GM21723 (cell line): ENCODE measurements around the gene MIS12.

Experiments
- ATAC-seq: cut with Tn5 transposase; IDR thresholded peaks from one replicate; pipeline ENCODE4 v1.9.1; 2021; ENCODE audit warnings: mild to moderate bottlenecking, moderate library complexity; ENCODE audit not compliant: unreplicated experiment

Gene MIS12

DNA sequence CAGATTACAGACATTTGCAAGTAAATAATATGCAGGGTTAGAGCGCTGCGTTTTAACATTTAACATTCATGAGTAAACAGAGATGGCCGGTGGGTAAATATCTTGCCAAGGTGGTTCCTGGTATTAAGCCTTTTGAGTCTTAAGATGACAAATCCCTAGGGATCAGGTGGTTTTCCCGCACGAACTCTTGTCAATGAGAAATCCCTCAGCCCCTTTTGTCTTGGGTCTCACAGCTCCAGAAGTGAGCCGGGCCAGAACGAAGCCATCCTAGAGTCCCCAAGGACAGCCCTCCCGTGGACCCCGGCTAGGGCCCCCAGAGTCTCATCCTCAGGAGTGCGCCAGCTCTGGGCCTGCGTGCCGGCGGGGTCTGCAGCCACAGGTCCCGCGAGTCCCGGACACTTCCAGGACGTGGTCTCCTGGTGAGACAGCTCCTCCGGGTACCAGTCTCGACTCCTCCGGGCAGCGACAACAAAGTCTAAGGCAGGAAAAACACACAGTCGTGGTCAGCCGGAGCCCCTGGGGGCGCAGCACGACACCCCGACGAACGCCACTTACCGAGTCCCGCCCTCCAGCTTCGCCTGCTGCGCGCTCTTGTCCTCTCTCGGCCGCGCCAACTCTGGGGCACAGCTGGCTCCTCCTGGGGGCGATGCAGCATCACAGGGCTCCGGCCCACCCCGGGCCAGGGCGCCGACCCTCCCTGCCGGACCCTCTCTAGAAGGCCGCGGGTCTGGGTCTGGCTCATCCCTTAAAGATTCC, 13.3 kb downstream of the MIS12 start:
- ATAC-seq, result no peak

DNA sequence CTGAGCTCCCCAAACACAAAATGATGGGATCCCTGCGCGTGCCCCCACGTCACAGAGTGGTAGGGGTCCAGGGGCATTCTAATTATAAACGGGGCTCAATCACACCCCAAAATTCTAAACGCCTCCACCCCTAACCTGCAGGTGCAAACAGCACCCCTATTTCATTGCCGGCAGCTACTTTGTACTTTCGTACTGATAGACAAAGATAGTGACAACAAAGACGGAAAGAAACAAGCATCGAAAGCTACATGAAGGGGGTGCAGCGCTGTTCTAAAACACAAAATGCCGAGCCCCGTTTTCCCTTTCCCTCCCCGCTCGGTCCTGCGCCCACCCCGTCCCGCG, 13.9 kb downstream of the MIS12 start:
- ATAC-seq, result no peak

DNA sequence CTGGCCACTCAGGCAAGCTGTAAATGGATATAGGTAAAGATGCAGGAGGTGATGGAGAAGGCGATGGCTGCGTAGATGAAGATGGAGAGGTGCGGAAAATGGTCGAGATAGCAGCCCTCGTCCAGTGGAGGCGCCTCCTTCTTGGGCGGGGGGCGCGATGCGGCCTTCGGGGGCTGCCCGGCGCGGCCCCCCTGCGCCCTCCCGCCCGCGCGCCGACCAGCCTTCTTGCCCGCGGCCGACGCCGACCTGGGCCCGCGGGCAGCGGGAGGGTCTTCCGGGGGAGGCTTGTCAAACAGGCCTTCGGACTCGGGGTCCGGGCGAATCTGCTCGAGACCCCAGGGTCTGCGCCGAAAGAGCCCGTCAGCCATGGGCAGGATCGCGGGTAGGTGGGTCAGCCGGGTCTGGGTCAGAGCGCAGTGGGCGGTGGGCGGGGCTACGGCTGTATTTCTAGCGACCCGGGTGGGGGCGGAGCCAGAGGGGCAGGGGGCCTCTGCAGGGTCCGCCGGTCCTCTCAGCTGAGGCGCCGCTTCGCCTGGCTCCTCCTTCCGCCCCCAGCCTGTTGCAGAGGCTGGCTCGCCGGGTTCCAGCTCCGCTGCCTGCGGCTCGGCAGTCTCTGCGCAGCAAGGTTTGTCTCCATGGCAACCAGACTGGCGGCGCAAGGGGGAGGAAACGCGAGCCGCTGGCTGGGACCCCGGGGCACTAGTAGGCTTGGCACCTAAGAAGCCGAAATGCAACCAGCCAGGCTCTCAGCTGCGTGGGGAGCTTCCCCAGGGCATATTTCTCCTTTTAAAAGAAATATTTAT, 14.4 kb downstream of the MIS12 start:
- ATAC-seq, result no peak

DNA sequence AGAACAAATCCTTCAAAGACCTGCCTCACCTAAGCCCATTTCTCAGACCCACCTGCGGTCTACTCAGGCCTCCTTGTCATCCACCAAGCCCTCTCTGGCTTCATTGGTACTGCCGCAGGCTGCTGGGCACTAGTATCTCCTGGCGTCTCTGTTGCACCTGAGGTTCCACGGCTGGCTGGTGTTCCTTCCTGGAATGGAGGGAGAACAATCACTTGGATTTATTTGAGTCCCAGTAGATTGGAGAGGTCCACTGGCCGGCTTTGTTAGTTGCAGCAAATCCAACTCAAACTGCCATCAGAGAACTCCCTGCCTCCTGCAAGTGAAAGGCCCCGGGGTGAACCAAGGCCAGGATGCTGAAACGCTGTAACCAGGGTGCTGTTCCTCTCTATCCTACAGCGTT, 15.3 kb downstream of the MIS12 start:
- ATAC-seq, result no peak

DNA sequence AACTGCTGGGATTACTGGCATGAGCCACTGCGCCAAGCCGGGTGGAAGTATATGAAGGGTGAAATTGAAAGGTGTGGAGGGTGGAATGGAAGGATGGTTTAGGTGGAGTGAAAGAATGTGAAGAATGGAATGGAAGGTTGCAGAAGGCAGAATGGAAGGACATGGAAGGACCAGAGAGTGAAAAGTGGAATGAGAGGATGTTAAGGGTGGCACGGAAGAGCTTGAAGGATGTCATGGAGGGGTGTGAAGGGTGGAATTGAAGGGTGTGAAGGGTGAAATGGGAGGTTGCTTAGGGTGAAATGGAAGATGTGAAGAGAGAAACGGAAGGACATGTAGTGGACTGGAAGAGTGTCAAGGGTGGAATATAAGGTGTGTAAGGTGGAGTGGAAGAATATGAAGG, 16.2 kb downstream of the MIS12 start:
- ATAC-seq, result no peak

DNA sequence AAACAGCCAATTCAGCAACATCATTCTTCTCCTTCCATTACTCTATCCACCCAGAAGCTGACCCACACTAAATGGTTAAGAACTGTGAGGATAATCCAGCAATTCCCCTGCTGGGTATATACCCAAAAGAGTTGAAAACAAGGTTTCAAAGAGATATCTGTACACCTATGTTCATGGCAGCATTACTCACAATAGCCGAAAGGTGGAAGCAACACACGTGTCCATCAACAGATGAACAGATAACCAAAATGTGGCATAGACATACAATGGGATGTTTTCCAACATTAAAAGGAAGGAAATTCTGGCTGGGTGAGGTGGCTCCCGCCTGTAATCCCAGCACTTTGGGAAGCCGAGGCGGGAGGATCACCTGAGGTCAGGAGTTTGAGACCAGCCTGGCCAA, 19.9 kb downstream of the MIS12 start:
- ATAC-seq, result no peak

DNA sequence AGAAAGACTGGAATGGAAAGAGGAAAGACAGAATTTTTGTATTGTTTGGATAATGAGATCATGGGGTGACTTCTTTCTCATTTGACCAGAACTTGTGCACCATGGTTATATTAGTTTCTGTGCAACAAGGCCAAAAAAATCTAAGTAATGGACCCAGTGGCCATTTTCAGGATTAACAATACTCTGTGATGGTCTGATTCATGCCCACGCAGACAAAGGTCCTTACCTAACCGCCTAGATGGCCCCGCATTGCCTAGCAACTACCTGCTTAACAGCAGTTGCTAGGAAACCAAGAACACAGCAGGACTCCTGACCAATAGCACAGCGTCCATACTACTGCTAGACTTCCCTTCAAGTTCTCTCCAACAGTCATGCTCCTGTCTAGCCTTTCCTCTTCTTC, 22.4 kb downstream of the MIS12 start:
- ATAC-seq, result no peak

DNA sequence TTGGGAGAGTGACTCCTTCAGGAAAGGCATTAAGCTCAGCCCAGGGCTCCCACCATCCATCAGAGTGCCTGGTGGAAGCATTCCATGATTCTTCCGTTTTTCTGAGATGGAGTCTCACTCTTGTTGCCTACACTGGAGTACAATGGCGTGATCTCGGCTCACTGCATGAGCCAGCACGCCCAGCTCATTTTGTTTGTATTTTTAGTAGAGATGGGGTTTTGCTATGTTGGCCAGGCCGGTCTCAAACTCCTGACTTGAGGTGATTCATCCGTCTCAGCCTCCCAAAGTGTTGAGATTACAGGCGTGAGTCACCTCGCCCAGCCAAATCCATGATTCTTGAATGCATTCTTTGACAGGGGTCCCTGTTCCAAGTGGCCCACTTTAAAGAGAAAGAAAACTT, 23.1 kb downstream of the MIS12 start:
- ATAC-seq, result no peak

DNA sequence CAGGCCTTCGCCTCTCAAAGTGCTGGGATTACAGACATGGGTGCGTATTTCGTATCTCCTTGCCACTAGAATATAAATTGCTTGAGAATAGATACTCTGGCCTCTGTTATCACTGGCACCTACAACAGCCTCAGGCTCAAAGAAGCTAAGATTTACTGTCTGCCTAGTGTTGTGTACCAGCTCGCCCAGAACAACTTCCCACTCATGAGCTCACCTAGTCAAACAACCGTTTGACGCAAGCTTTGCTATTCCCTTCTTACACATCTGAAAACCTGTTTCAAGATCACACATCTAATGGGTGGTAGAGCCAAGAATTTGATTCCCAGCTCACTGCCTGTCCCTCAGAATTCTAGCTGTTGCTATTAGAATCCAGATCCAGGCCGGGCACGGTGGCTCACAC, 24.4 kb downstream of the MIS12 start:
- ATAC-seq, result no peak

DNA sequence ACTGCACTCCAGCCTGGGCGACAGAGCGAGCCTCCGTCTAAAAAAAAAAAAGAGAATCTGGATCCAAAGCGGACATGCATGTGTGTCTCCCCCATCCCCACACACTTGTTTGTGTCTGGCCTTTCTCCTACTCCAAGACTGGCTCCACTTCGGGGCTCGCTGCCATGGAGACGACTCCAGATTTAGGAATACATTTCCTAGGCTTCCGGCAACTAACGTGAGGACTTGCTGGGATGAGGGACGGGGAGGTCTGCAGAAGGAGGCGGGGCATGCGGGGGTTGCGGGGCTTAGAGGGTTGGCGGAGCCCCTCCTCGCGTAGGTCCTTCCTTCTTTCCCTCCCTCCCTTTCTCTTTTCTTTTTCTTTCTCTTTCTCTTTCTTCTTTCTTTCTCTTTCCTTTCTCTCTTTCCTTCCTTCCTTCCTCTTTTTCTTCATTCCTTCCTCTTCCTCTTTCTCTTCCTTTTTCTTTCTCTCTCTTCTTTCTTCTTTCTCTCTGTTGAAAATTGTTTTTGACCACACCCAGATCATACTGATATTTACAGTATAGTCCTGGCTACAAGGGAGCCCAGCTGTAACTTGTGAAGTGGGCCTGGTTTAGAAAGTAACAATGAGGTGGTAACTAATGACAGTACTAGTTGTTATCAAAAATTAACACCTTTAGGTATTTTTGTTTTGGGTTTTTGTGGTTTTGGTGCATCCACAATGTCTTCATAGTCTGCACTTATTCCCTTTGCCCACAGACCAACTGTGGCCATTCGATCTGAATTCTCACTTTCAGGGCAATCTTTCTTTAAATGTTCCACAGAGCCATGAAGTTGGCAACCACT, 25.2 kb downstream of the MIS12 start:
- no peak for ATAC-seq

DNA sequence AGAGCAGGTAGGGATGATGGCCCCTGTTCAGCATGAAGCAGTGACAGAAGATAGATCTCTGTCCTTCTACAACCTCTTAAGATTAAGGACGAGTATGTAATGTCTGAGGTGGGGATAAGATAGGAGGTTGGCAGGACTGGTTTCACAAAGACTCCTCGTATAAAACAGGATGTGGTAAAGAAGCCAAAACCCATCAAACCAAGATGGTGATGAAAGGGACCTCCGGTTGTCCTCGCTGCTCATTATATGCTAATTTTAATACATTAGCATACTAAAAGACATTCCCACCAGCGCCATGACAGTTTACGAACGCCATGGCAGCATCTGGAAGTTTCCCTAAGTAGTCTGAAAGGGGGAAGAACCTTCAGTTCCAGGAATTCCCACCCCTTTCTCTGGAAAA, 27.3 kb downstream of the MIS12 start:
- ATAC-seq, result no peak

DNA sequence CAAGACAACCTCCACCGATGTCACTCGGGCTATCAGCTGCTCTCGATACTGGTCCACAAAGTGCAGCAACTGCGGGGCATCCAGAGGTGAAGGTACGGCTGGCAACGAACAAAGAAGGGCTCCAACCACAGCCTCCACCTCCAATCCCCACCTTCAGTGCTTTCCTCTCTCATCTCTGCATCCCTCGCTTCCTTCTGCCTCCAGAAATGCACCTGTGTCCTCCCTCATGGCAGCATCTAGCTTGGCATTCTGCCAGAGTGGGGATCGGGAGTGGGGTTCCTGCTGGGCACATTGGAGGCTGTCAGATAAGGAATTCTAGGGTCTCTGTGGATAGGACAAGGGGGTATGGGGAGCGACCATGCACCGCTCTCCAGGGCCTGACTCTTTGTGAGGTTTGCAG, 28.6 kb downstream of the MIS12 start:
- no peak for ATAC-seq

DNA sequence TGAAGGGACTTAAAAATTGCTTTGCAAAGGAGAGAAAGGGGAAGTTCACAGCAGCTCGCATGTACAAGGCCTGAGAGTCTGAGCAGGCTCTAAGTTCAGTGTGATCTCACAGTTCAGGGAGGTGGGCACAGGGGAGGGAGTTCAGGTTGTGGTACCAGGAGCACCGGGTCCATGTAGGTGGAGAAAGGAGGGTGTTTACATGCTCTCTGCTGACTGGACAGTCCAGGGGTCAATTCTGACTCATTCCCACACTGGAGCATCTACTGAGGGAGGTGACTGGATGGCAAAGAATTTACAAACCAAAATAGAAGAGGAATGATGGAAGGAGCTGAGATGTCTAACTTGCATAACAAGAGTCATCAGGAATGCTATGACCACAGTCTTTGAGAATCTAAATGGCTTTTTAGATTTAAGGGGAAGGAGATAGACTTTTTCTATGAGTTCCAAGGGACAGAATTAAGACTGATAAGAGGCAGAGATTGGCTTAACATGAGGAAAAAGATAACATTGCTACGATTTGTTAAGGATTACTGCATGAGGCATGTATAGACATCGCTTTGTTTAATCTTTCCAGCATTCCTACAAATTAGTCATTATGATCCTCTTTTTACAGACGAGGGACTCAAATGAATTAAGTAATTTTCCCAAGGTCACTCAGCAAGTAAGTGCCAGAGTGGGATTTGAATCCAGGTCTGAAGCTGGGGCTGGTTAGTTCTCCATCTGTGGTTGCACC, 29.9 kb downstream of the MIS12 start:
- no peak for ATAC-seq

DNA sequence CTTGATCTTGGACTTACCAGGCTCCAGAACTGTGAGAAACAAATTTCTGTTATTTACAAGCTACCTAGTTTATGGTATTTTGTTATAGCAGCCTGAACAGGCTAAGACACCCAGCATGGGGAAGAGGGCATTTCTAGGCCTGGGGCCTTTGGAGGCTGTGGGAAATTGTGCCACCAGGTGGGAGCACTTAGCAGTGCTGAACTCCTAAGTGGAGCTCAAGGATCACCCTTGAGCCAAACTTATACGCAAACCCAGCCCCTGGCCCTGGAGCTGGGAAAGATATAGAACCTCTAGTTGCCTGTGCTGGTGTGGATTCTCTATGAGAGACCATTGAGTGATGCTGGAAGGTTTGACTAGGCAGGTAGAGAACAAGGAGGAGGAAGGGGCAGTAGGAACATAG, 36.1 kb downstream of the MIS12 start:
- ATAC-seq, result no peak

DNA sequence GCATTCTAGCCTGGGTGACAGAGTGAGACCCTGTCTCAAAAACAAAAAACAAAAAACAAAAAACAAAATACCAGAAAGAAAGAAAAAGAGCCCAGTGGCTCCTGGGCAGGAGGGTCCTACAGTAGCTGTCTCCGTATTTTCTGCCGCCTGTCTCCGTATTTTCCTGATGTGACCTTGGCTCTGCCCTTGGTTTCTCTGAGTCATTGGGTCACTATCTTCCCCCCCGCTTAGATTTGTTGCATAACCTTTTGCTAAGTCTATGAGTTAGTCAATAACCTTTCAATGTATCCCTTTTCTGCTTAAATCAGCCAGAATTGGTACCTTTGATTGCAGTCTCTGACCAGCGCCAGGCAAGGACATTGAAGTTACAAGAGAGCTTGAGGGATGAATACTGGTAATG, 36.9 kb downstream of the MIS12 start:
- ATAC-seq, result no peak

DNA sequence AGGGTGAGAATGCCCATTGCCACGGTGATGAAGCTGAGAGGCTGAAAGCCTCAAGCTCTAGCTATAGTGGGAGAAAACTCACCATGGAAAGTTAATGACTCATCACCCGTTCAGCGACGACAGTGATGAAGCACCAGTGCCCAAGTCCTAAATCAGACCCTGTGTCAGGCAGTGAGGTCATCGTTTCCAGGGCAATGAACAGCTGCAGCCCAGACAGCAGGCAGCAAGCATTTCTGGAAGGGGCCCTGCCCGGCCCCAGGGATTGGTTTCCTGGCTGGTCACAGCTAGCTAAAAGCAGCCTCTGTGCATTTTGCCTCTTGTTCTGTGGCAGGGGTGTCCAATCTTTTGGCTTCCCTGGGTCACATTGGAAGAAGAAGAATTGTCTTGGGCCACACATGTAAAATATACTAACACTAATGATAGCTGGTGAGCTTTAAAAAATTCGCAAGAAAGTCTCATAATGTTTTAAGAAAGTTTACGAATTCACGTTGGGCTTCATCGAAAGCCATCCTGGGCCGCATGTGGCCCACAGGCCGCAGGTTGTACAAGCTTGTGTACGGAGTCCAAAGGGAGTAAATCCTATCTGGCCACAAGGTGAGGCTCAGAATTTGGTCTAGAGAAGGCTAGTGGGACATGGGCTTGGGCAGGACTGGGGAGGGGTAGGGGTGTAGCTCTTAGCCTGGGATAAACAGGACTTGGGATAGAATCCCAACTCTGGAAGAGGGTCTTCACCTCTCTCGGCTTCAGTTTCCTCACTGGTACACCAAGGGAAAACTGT, 40.6 kb downstream of the MIS12 start:
- no peak for ATAC-seq

DNA sequence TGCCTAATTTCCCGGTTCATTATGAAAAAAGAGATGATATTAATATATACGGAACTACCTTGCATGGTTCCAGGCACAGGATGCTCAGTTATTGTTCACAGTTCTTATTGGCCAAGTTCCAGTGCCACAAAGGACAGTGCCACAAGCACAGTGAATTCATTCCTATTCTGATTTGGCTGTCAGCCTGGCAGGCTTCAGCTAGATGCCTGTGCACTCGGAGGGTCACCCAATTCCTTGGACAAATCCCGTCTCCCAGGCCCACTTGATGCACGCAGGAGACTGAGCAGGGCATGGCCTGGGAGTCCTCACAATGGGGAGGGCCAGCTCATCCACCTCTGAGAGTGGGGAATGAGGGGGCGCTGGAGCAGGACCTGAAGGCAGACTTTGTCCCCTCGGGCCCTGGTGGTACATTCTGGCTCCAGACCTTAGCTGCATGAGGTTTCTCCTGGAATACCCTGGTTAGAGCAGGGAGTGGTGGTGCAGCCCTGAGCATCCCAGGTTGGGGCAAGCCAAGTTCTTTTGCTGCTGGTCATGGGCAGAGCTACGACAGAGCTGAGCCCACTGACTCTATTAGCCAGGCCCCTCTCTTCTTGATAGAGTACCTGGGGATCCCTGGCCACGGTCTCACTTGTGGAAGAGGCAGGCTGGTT, 41.4 kb downstream of the MIS12 start:
- ATAC-seq, result no peak

DNA sequence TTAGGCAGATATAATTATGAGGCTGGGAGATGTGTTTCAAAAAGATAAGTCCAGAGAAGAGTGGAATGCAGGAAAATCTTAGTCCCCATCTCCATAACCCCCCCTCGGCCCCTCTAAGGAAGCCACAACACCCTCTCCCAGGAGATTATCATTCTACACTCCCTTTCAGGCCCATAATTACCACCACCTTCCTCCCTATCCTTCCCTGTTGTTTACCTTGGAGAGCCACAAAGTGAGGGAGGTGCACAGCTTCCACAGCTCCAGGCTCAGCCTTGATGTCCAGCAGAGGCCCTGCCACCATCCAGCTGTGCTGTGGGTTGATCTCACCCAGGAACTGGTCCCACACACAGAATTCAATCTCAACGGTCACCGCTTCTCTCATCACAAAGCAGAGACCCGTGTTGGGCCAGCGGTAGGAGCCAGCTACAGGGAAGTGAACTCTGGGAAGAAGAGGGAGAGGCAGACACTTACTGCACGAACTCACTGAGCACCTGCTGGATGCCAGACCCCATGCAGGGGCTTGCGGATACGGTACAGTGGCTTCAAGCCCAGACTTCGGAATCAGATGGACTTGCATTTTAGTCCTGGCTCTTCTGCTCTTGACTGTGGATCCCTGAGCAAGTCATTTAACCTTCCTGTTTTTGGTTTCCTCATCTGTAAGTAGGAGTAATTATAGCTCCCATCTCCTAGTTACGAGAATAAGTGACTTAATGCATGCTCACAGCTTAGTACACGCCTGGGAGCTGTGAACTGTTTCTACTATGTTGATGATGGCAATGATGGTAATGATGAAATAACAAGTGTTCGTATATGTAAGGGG, 44.1 kb downstream of the MIS12 start:
- no peak for ATAC-seq

DNA sequence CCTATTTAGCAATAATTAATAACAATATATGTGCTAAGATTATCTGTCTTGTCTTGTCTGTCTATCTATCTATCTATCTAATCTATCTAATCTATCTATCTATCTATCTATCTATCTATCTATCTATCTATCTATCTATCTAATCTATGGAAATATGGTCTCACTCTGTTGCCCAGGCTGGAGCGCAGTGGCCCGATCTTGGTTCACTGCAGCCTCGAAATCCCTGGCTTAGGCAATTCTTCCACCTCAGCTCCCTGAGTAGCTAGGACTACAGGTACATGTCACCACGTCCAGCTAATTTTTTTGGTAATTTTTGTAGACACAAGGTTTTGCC, 44.7 kb downstream of the MIS12 start:
- no peak for ATAC-seq
